HG02571 (cell line): Measurements from ENCODE around the gene USF2.

Source experiments
- ATAC-seq: cut with Tn5 transposase; IDR thresholded peaks from one replicate; pipeline ENCODE4 v1.9.1; 2021; ENCODE audit warnings: mild to moderate bottlenecking, moderate library complexity; ENCODE audit not compliant: unreplicated experiment

The USF2 gene

DNA sequence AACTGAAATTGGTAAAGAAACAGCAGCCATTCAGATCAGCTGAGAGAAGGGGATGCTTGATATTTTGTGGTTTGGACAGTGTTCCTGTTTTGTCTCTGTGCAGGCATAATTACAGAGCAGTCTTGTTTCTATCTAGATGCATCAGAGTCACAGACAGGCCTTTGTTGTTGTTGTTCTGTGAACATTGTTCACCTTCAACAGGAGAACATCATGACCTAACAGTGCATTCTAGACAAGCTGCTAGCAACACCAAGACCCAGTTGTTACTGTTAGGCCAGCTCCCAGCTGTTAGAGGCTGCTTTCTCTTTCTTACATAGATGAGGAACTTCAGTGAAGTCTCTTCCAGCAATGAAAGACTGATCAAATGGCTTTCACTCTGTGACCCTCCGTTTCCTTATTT is 28.4 kb upstream of the USF2 start:
- no peak for ATAC-seq

DNA sequence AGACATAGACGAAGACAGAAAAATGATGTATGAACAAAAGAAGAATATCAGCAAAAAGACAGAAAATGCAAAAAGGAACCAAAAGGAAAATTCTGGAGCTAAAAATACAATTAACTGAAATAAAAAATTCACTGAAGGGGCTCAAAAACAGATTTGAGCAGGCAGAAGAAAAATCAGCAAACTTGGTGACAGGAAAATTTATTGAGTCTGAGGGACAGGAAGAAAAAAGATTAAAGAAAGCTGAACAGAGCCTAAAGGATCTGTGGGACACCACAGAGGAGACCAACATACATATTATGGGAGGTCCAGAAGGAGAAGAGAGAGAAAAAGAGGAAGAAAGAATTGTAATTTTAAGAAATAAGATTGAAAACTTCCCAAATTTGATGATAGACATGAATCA is 27.3 kb upstream of the USF2 start:
- ATAC-seq = no peak

DNA sequence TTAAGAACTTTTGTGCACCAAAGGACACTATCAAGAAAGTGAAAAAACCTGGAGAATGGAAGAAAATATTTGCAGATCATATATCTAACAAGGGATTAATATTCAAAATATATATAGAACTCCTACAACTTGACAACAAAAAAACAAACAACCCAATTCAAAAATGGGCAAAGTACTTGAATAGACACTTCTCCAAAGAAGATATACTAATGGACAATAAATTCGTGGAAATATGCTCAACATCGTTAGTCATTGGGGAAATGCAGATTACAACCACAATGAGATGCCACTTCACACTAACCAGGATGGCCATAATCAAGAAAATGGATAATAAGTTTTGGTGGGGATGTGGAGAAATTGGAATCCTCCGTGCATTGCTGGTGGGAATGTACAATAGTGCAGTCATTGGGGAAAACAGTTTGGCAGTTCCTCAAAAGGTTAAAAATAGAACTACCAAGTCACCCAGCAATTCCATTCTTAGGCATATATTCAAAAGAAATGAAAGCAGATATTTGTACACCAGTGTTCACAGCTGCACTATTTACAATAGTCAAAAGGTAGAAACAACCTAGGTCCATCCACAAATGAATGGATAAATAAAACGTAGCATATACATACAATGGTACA is 22.2 kb upstream of the USF2 start:
- ATAC-seq = no peak

DNA sequence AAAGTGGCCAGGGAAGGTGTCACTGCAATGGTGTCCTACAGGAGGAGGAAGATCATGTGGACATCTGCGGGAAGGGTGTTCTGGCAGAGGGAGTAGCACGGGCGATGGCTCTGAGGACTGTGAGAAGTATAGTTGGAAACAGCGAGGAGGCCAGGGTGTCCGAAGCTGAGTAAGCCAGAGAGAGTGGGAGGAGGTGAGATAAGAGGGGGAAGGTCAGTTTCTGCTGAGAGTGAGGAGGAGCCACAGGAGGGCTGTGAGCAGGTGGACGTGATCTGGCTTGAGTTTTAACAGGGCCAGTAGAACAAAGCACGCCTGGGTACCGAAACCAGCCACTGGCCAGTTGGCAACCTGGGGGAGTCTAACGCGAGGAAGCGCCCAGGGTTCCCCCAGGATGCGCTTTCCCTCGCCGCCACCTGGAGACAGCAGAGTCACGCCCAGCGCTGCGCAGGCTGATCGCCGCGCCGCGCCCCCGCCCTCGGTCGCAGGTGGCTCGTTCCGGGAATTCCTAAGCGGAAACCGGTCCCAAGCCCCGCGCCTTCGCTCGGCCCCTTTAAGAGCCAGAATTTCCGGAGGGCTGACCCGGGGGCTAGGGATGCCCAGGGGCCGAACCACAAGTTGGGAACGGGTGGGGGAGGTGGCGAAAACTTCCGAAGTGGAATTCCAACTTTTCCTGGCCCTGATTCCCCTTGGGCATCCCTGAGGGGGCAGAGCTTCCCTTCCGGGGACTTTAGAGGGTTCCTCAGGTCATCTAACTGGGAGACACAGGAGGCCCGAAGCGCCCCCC is 21.0 kb upstream of the USF2 start:
- peak; percentile 40 for ATAC-seq

DNA sequence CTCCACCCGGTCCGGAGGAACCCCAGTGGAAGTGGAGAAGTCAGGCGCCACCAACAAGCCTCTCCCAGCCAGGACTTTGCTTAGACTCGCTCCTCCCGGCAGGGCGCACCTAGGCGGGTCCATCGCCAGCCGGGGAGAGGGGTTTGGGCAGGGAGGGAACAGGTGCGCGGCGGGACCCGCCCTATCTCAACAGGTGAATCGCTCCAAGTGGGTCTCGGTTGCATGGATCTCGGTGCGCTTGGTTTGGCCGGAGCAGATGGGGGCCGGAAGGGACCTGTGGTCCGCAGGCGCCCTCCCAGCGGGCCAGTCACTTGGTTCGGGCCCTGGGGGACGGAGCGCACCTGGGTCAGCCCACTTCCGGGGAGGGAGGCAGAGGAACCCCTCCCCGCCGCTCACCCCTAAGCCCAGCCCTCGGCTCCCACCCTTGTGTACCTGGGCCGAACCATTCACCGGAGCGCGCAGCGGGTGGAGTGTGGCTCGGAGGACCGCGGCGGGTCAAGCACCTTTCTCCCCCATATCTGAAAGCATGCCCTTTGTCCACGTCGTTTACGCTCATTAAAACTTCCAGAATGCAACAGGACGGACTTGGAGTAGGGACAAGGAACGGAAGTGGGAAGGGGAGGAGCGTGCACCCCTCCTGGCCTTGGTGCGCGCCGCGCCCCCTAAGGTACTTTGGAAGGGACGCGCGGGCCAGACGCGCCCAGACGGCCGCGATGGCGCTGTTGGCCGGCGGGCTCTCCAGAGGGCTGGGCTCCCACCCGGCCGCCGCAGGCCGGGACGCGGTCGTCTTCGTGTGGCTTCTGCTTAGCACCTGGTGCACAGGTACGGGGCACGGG is 20.2 kb upstream of the USF2 start, which contains the start of gene LSR:
LSR (plus strand) TSS at position 693 of the 836 bp plus-strand sequence; CDS start at position 714, 21 bp downstream.
- ATAC-seq = peak; percentile 65

DNA sequence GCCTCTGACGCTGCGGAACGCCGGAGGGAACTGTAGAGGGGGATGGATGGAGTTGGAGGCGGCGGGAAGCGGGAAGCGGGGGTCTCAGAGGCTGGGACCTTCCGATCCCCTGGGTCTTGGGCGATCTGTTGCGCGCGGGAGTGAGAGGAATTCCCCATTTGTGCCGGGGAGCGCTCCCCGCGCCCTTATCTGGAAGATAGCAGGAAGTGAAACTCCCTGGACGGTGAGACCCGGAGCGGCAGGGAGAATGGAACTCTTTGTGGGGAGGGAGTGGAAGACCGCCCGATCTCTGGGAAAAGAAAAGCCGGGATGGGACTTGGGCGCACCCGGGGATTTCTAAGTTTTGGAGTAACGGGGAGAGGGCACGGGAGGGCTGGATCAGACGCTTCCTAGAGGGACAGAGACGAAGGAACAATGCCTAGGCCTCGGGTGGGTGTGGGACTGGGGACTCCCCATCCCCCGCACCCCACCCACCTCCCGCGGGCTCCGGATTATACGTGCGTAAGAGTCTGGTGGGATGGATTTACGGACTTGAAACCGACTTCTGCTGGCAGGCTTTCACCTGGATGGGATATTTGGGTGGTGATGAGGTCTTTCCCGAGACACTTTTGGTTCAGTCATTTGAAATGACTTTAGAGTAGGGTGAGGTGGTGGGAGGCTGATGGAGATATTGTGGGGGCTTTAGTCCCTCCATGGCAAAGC is 19.5 kb upstream of the USF2 start:
- ATAC-seq = no peak

DNA sequence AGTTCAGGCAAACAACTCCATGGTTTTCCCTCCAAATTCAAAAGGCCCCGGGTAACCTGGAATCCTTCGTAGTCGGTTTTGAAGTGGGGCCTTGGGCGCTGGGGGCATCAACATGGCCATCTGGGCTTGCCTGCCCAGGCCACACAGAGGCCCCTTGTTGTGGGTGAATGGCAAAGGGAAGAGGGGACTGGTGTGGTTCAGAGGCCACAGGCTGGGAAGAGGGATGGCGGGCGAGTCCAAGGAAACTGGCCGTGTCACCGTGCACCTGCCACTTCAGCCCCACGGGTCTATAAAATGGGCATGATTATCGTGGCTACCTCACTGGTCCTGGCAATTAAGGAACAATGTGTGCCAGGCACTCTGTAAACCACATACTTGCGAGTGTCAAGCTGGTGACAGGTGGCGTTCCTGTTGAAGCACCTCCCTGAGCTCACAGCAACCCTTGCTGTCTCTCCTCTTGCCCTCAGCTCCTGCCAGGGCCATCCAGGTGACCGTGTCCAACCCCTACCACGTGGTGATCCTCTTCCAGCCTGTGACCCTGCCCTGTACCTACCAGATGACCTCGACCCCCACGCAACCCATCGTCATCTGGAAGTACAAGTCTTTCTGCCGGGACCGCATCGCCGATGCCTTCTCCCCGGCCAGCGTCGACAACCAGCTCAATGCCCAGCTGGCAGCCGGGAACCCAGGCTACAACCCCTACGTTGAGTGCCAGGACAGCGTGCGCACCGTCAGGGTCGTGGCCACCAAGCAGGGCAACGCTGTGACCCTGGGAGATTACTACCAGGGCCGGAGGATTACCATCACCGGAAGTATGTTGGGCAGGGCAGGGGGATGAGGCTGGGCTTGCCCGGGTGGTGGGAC is 18.7 kb upstream of the USF2 start:
- no peak for ATAC-seq

DNA sequence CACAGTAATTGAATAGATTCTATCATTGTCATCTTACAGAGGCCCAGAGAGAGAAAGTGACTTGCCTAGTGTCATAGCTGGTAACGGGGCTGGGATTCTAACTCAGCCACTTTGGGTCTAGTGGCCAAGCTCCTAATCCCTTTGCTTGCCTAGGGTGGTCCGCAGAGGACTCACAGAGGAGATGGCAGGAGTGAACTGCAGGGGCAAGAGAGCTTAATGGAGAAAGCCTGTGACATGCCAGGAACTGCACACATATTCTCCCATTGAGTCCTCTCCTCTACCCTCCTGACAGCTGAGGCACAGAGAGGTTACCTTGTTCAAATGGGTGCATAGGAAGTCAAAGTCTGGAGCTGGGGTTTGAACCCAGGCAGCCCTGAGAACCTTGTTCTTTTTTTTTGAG is 17.3 kb upstream of the USF2 start:
- ATAC-seq = no peak

DNA sequence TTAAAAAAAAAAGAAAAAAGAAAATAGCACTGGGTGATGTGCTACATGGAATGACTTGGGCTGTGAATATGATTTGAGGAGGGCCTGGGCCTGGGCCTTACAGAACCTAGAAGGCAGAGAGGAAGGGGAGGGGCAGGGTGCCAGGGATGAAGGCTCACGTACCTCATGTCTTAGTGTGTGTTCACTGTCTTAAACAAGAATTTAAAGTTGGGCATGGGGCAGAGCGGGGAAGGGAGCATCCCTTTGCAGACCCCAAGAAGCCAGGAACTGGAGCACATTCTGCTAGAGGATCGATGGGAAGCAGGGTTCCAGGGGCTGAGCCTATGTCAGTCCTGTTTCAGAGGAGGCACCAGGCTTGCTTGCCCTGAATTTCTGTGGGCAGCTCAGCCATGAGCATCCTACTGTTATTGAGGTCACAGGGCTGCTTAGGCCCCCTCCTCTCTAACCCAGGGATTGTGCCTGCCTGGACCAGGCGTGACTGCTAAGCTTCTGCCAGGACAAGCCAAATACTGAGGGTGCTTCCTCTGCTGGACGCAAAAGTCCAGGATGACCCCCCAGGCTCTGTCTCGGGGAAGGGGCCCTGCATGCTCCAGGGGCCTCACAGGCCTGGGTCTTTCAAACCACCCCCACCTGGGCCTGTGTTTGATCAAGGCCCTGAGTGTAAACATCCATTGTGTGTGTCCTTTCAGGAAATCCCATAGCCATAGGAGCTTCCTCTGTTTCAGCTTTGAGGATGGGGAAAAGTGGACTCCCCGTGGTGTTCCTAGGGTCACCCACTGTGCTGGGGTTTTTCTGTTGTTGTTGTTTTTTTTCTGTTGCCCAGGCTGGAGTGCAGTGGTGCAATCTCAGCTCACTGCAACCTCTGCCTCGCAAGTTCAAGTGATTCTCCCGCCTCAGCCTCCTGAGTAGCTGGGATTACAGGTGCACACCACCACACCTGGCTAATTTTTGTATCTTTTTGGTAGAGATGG is 15.2 kb upstream of the USF2 start:
- ATAC-seq = no peak

DNA sequence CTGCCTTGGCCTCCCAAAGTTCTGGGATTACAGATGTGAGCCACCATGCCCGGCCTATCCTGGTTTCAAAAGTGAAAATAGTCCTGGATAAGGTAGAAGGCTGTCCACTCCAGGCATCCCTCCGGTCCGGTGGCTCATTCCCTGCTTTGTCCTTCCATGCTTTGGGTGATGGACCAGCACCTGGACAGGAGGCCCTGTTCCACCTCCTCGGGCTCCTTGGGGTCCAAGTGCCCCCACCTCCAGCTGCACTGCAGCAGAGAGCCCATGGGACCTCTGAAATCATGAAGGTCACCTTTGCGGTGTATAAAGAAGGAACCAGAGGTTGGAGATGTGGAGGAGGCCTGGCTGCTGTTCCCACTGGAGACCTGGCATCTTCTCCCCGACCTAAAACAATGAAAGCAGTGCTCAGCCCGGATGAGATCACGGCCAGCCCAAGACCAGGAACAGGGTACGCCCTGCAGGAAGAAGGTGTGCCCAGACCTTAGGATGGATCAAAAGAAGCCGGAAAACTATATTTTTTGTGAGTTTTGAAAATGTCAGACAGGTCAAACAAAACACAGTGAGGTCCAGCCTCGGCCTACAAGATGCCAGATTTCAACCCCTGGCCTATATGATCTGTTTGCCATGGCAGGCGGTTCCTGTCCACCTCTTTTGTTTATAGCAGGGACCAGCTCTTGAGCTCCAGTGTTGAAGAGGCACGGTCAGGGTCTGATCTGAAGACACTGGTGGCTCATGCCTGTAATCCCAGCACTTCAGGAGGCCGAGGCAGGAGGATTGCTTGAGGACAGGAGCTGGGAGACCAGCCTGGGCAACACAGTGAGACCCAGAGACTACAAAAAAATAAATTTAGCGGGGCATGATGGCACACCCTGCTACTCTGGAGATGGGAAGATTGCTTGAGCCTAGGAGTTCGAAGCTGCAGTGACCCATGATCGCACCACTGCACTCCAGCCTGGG is 14.1 kb upstream of the USF2 start:
- ATAC-seq = no peak

DNA sequence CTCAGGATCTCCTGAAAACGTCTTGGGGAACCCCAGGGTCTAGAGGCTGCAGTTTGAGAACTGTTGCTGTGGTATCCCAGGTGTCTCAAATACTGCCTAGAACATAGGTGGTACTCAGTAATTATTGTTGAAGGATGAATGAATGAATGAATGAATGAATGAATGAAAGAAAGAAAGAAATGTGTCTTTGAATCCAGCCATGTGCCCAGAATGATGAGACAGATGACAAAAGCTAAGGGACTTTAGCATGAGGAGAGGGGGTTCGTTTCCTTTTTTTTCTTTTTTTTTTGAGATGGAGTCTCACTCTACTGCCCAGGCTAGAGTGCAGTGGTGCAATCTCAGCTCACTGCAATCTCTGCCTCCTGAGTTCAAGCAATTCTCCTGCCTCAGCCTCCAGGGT is 12.2 kb upstream of the USF2 start:
- ATAC-seq = no peak

DNA sequence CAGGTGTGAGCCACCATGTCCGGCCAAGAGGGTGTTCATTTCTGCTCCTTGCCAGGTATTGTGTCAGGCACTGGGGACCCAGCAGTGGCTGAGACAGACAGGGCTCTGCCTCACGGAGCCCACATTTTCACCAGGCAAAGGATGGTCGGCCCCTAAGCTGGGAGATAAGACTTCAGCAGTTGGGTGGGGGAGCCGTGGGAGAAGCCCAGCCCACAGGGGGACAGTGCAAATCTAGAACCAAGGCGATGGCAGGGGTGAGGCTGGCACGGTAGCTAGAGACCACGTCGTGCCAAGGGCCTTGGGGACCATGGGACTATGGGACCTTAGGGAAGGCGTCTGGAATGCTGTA is 11.7 kb upstream of the USF2 start:
- no peak for ATAC-seq

DNA sequence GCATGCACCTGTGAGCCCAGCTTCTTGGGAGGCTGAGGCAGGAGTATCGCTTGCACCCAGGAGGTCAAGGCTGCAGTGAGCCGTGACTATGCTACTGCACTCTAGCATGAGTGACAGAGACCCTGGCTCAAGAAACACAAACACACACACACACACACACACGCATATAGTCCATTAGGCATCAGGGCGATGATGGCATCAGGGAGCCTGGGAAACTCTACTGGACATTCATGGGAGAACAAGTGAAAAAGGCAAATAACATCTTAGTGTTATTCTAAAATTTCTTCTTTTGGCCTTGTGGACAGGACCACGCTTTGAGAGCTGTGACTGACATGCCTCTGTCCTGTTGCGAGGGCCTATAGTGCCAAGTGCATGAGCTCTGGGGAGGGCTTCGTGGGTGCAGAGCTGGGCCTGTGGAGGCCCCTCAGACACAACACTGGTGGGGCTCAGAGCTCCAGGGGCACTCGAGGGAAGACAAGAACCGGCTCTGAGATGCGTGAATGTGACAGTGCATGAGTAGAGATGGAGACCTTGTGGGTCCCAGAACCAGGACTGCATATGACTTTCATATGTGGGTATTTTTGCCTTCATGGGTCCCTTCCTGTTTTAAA is 8.0 kb upstream of the USF2 start:
- ATAC-seq = no peak

DNA sequence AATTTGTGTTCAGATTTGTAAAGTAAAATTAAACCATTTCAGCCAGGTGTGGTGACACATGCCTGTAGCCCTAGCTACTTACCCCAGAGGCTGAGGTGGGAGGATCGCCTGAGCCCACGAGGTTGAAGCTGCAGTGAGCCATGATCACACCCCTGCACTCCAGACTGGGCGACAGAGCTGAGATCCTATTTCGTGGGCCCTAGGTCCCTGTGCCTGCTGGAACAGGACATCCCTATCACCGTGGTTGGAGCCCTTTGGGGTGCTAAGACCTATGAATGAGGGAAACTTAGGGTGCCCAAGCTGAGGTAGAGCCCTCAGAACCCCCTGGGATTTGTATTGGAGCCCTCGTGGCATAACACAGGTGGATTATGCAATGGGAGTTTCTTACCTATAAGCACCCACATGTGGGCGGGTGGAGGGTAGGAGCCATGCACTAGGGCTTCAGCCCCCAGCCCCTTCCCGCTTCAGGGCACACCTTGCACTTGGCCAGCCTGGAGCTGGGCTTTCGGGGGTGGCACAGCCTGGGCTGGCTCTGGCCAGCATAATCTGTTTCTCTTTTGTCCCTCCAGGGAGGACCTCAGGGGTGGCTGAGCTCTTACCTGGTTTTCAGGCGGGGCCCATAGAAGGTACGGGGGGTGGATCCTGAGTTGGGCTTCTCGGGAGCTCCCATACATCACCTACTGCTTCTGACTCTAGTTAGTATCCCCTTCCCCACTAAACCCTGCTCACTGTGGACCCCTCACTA is 7.2 kb upstream of the USF2 start:
- no peak for ATAC-seq

DNA sequence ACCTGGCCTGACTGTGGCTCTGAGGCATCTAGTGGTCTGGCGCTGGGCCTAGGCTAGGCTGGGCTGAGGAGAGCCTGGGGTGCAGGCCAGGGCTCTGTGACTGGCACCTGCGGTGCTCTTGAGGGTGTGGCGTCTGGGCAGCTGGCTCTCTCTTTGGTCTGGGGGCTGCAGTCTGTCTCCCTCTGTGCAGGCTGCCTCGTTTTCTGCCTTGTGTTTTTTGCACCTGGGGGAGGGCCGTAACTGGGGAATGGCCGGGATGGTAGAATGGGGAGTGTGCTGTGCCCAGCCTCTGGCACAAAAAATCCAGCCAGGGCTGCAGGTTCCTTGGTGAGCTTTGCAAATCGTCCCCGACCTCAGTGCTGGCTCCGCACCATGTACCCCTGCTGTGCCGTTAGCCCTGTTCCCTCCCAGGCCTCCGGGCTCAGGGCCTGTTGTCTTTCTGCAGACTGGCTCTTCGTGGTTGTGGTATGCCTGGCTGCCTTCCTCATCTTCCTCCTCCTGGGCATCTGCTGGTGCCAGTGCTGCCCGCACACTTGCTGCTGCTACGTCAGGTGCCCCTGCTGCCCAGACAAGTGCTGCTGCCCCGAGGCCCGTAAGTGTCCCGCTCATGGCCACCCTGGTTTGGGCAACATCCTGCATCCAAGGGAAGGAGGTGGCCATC is 6.5 kb upstream of the USF2 start:
- no peak for ATAC-seq
